B cell (primary cell): ENCODE measurements around the gene OR10AD1. TPM values are rescaled to one million over a fixed set of nuclear protein-coding genes. Genes with fewer than 3 reads are reported as not detected.
"Not testable (repeated sequence)": the region's sequence is repeated elsewhere in the genome, so short reads cannot be mapped to it uniquely, and the experiment has no call there.

Experiments used
- ATAC-seq: fragments of 200-7000 bp; cut with Tn5 transposase; one replicate; pipeline ENCODE4 v1.10.0; 2021; ENCODE audit warnings: low read depth, mild to moderate bottlenecking, moderate number of reproducible peaks, moderate library complexity
- CTCF ChIA-PET: fragments of 350-600 bp; sonication (Branson Sonifier 250); formaldehyde crosslinking; loops from one replicate; lab custom pipeline; 2021; ENCODE audit warnings: antibody characterized with exemption, inconsistent platforms; lab: Charles Lee
- POLR2A ChIA-PET: fragments of 350-600 bp; sonication (Branson Sonifier 250); formaldehyde crosslinking; loops from one replicate; lab custom pipeline; 2021; ENCODE audit warnings: antibody characterized with exemption; lab: Charles Lee
- DNase-seq: peaks from one replicate; pipeline ENCODE4 v3.0.0; 2013
- H2AFZ ChIP-seq: 2 replicates; pipeline ENCODE4 v1.6.1; 2012; ENCODE audit warnings: mild to moderate bottlenecking, low read depth, low read length; ENCODE audit not compliant: insufficient read depth, poor library complexity, severe bottlenecking
- H3K27ac ChIP-seq, 2 donors: 1 replicate in 1 of 2; 2 replicates in 1 of 2; pipeline ENCODE4 v1.5.1; 2012 to 2013; ENCODE audit warnings: low read length in 2 of 2, mild to moderate bottlenecking in 2 of 2, moderate library complexity in 1 of 2
- H3K27me3 ChIP-seq, 4 experiments: fragments of 200-600 bp in 1 of 4; sonication (generic) in 1 of 4; replicated peaks in 1 of 4; 1 replicate in 2 of 4; 2 replicates in 2 of 4; pipeline versions ENCODE4 v1.6.1 to v1.7.0; 2013 to 2016; ENCODE audit warnings: low read length in 3 of 4, mild to moderate bottlenecking in 2 of 4, mixed read lengths in 1 of 4, moderate library complexity in 1 of 4; ENCODE audit not compliant: insufficient read depth in 4 of 4, control insufficient read depth in 3 of 4; ENCODE audit errors: control extremely low read depth in 1 of 4
- H3K36me3 ChIP-seq, 2 experiments: replicated peaks in 1 of 2; 1 replicate in 1 of 2; 2 replicates in 1 of 2; pipeline versions ENCODE4 v1.6.1 to v1.7.1; 2013; ENCODE audit warnings: low read length in 1 of 2; ENCODE audit not compliant: insufficient read depth in 2 of 2, control insufficient read depth in 1 of 2; ENCODE audit errors: control extremely low read depth in 1 of 2, extremely low read depth in 1 of 2
- H3K4me1 ChIP-seq, 2 donors: fragments of 200-600 bp in 1 of 2; sonication (generic) in 1 of 2; 1 replicate in 1 of 2; 2 replicates in 1 of 2; pipeline versions ENCODE4 v1.5.1 to v1.6.1; 2013 to 2017; ENCODE audit warnings: low read length in 2 of 2; ENCODE audit not compliant: control insufficient read depth in 2 of 2, insufficient read depth in 2 of 2
- H3K4me2 ChIP-seq: replicated peaks from 2 replicates; pipeline ENCODE3; 2012; ENCODE audit warnings: mild to moderate bottlenecking, low read depth, low read length; ENCODE audit not compliant: poor library complexity, severe bottlenecking
- H3K4me3 ChIP-seq, 5 experiments: fragments of 200-600 bp in 1 of 5; sonication (generic) in 1 of 5; 1 replicate in 3 of 5; 2 replicates in 2 of 5; pipeline versions ENCODE4 v1.5.1 to v1.7.0; 2011 to 2016; ENCODE audit warnings: low read length in 4 of 5, mild to moderate bottlenecking in 4 of 5, low read depth in 2 of 5, control low read depth in 1 of 5, moderate library complexity in 1 of 5; ENCODE audit not compliant: insufficient read depth in 1 of 5; ENCODE audit errors: control extremely low read depth in 1 of 5, extremely low read depth in 1 of 5
- H3K79me2 ChIP-seq: fragments of 200-600 bp; sonication (generic); one replicate; pipeline ENCODE4 v1.6.0; 2016; ENCODE audit warnings: low read length; ENCODE audit not compliant: control insufficient read depth, insufficient read depth
- H3K9ac ChIP-seq: fragments of 200-600 bp; sonication (generic); 2 replicates; pipeline ENCODE4 v1.6.1; 2017; ENCODE audit warnings: mild to moderate bottlenecking, low read length, moderate library complexity
- H3K9me3 ChIP-seq, 3 donors: one replicate each; pipeline versions ENCODE4 v1.6.1 to v1.7.1; 2013; ENCODE audit warnings: low read length in 2 of 3; ENCODE audit not compliant: control insufficient read depth in 2 of 3, insufficient read depth in 1 of 3; ENCODE audit errors: control extremely low read depth in 1 of 3
- H4K20me1 ChIP-seq: 2 replicates; pipeline ENCODE4 v1.6.0; 2012; ENCODE audit warnings: mild to moderate bottlenecking, low read length; ENCODE audit not compliant: insufficient read depth, control insufficient read depth, poor library complexity, severe bottlenecking
- H3K27ac Mint-ChIP-seq: one replicate; pipeline ENCODE4 v1.8.0; 2021; ENCODE audit warnings: mixed read lengths
- H3K27me3 Mint-ChIP-seq: one replicate; pipeline ENCODE4 v1.8.0; 2021; ENCODE audit warnings: mixed read lengths
- H3K4me1 Mint-ChIP-seq: one replicate; pipeline ENCODE4 v1.8.0; 2021; ENCODE audit warnings: mixed read lengths
- H3K4me3 Mint-ChIP-seq: one replicate; pipeline ENCODE4 v1.8.0; 2021; ENCODE audit warnings: mixed read lengths
- H3K9me3 Mint-ChIP-seq: one replicate; pipeline ENCODE4 v1.8.0; 2022; ENCODE audit warnings: mixed read lengths; ENCODE audit not compliant: insufficient read depth
- EZH2 ChIP-seq: IDR thresholded peaks from 2 replicates; pipeline ENCODE4 v1.6.1; 2012; ENCODE audit warnings: borderline replicate concordance, low read depth, mild to moderate bottlenecking, moderate library complexity, low read length; ENCODE audit not compliant: insufficient read depth, poor library complexity, severe bottlenecking
- WGBS: methylation state at CpG from one replicate; pipeline ENCODE4 v1.1.5; 2013; ENCODE audit warnings: missing lambda C conversion rate; ENCODE audit not compliant: insufficient coverage; 5-methylcytosine and 5-hydroxymethylcytosine counted together
- intact Hi-C: fragments of 100-400 bp; cut with micrococcal nuclease; formaldehyde crosslinking; loops from one replicate; pipeline ENCODE4 v1.10.0; 2022
- polyA plus RNA-seq: library from polyadenylated mRNA; depleted of rRNA; stranded (reverse); fragments of >200 nt; gene quantifications from 2 replicates; pipeline ENCODE4 v1.2.3, GENCODE V29; 2012
- total RNA-seq, 2 donors: library from RNA; stranded (reverse); fragments of 120-200 nt in 1 of 2; gene quantifications; 1 replicate in 1 of 2; 2 replicates in 1 of 2; pipeline versions ENCODE4 v1.2.3 to v1.2.4, GENCODE V29; 2013 to 2022
- TF ChIP-seq, protein P1 (sequence below): fragments of 200-600 bp; IDR thresholded peaks from one replicate; pipeline ENCODE4 v1.8.0; 2022; ENCODE audit warnings: antibody characterized with exemption, mild to moderate bottlenecking

The OR10AD1 gene
- total and polyA plus RNA-seq, 2 donors (not counting 1 experiment from before 2014, with no cell fraction given): not detected

GRCh38 chr12:48156652-48157017 is 46.5 kb downstream of the OR10AD1 start:
- Mint-ChIP-seq H3K4me1 (peaks cover 21% of the 10 kb centered on the region), H3K9me3 (no peaks in the 10 kb centered on the region), H3K4me3 (peak overlapping the region; percentile 99), H3K27me3 (no peaks in the 10 kb centered on the region), H3K27ac (peak overlapping the region; percentile 56)
- Histone ChIP-seq H3K36me3 (peaks cover 0 to 11% of the 10 kb centered on the region in 2 experiments), H4K20me1 (peaks cover 7% of the 10 kb centered on the region), H3K9me3 (no peaks in the 10 kb centered on the region), H3K4me1 (peaks cover 14 to 15% of the 10 kb centered on the region in 2 donors), H3K27me3 (no peaks in the 10 kb centered on the region), H3K4me2 (peak overlapping the region; percentile 78), H3K9ac (peak overlapping the region; percentile 89), H2AFZ (peak overlapping the region; percentile 99), H3K4me3 (peak overlapping the region; percentile 81 to 98 (median 88)), H3K27ac (peak overlapping the region; percentile 67 to 84), H3K79me2 (peaks cover 33% of the 10 kb centered on the region)
- TF ChIP-seq, protein P1, sequence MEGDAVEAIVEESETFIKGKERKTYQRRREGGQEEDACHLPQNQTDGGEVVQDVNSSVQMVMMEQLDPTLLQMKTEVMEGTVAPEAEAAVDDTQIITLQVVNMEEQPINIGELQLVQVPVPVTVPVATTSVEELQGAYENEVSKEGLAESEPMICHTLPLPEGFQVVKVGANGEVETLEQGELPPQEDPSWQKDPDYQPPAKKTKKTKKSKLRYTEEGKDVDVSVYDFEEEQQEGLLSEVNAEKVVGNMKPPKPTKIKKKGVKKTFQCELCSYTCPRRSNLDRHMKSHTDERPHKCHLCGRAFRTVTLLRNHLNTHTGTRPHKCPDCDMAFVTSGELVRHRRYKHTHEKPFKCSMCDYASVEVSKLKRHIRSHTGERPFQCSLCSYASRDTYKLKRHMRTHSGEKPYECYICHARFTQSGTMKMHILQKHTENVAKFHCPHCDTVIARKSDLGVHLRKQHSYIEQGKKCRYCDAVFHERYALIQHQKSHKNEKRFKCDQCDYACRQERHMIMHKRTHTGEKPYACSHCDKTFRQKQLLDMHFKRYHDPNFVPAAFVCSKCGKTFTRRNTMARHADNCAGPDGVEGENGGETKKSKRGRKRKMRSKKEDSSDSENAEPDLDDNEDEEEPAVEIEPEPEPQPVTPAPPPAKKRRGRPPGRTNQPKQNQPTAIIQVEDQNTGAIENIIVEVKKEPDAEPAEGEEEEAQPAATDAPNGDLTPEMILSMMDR: no peak
- TF ChIP-seq EZH2: no peak
- intact Hi-C loops: loop anchor here (1.0 to 2.0 kb wide), 6 partner anchors 27 to 450 kb away; partner anchors contain the start of genes CCDC184, PFKM, RPAP3 and SENP1
- no peak for DNase-seq
- no peak for ATAC-seq
- WGBS: 42% methylated on average over 8 of the region's 8 CpGs
- CTCF ChIA-PET: interaction anchor here (0.9 to 3.1 kb wide), 9 partner anchors 9 to 210 kb away, joined by 3 to 28 read pairs (median 6); partner anchors contain the start of genes PFKM and SENP1
- POLR2A ChIA-PET: interaction anchor here (0.6 to 2.2 kb wide), 3 partner anchors 26 to 252 kb away, joined by 3 to 10 read pairs (median 6); partner anchors contain the start of genes CCDC184, SENP1 and VDR

DNA sequence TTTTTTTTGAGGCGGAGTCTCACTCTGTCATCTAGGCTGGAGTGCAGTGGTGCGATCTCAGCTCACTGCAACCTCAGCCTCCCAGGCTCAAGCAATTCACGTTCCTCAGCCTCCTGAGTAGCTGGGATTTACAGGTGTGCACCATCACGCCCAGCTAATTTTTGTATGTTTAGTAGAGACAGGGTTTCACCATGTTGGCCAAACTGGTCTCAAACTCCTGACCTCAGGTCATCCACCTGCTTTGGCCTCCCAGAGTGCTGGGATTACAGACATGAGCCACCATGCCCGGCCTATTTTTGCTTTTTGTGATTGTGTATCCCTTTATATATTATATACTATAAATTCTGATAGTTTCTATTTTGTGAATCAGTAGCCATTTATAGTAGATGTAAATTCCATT is 47.3 kb downstream of the OR10AD1 start:
- H3K9me3 ChIP-seq, H3K4me2 ChIP-seq, DNase-seq, H3K4me3 Mint-ChIP-seq, H3K27ac ChIP-seq, H3K27me3 ChIP-seq, H3K9ac ChIP-seq, H3K27me3 Mint-ChIP-seq, H3K27ac Mint-ChIP-seq, H3K4me3 ChIP-seq, ATAC-seq, H3K9me3 Mint-ChIP-seq, POLR2A ChIA-PET, H2AFZ ChIP-seq: not testable (repeated sequence)
- WGBS: 100% methylated on average over 1 of the region's 5 CpGs
- peaks cover 14 to 15% of the 10 kb centered on the region in 2 donors for H3K4me1 ChIP-seq
- CTCF ChIA-PET: interaction anchor here (2.2 to 3.1 kb wide), 2 partner anchors 34 to 50 kb away, joined by 6 to 28 read pairs; partner anchors contain the start of gene SENP1
- peaks cover 21% of the 10 kb centered on the region for H3K4me1 Mint-ChIP-seq
- intact Hi-C loops: loop anchor here (2.0 kb wide), 2 partner anchors 193 to 449 kb away; partner anchors contain the start of genes RPAP3 and TMEM106C
- peaks cover 2 to 19% of the 10 kb centered on the region in 2 experiments for H3K36me3 ChIP-seq
- H4K20me1 ChIP-seq: peaks cover 11% of the 10 kb centered on the region
- peaks cover 33% of the 10 kb centered on the region for H3K79me2 ChIP-seq

Other genes with a start within 250 kb of the OR10AD1 start
- gene TMEM106C, start 239.7 kb downstream of the OR10AD1 start, total RNA-seq: 32.9 and 37.5 TPM in 2 replicates
- gene TMEM106C, start 239.7 kb downstream of the OR10AD1 start, polyA plus RNA-seq: 32.2 and 44.2 TPM in 2 replicates
- gene COL2A1, start 198.8 kb downstream of the OR10AD1 start, total RNA-seq: not detected in 2 replicates
- not detected in 2 replicates for gene COL2A1, start 198.8 kb downstream of the OR10AD1 start, polyA plus RNA-seq
- 43.8 and 44.8 TPM in 2 replicates for gene SENP1, start 97.2 kb downstream of the OR10AD1 start, total RNA-seq
- gene SENP1, start 97.2 kb downstream of the OR10AD1 start, polyA plus RNA-seq: 7.3 and 8.9 TPM in 2 replicates
- gene PFKM, start 83.9 kb downstream of the OR10AD1 start, total RNA-seq: 42.5 and 43.0 TPM in 2 replicates
- 20.3 and 20.8 TPM in 2 replicates for gene PFKM, start 83.9 kb downstream of the OR10AD1 start, polyA plus RNA-seq
- gene ASB8, start 45.8 kb downstream of the OR10AD1 start, total RNA-seq: 53.2 and 54.8 TPM in 2 replicates
- gene ASB8, start 45.8 kb downstream of the OR10AD1 start, polyA plus RNA-seq: 22.7 and 26.0 TPM in 2 replicates
- 0.54 and 0.66 TPM in 2 replicates for gene CCDC184, start 19.6 kb downstream of the OR10AD1 start, total RNA-seq
- gene CCDC184, start 19.6 kb downstream of the OR10AD1 start, polyA plus RNA-seq: 1.4 and 1.6 TPM in 2 replicates
- 29.7 and 34.2 TPM in 2 replicates for gene ZNF641, start 147.6 kb upstream of the OR10AD1 start, total RNA-seq
- gene ZNF641, start 147.6 kb upstream of the OR10AD1 start, polyA plus RNA-seq: 7.6 and 10.3 TPM in 2 replicates